Activated CD4-positive, CD25-positive, alpha-beta regulatory T cell treated with anti-CD3 and anti-CD28 coated beads, Interleukin-2, amount 50 U/mL, for 16 hours (primary cell): ENCODE data around the gene IGBP1.
A peak's percentile ranks its signal among the peaks of the same experiment; 100 is the strongest.
"Not testable (repeated sequence)": the region's sequence is repeated elsewhere in the genome, so short reads cannot be mapped to it uniquely, and the experiment has no call there.

Experiments used
- DNase-seq: peaks from one replicate; pipeline ENCODE4 v3.0.0-alpha.2; 2020; ENCODE audit warnings: low read depth, low spot score

Gene IGBP1

GRCh38 chrX:70166601-70167590 lies 33.6 kb downstream of the IGBP1 start:
- DNase-seq = no peak

GRCh38 chrX:70168238-70169188 lies 35.3 kb downstream of the IGBP1 start:
- no peak for DNase-seq

- no peak for DNase-seq
These were observed 36.0 kb downstream of the IGBP1 start for GRCh38 chrX:70169281-70169680.

GRCh38 chrX:70171624-70172023 lies 38.4 kb downstream of the IGBP1 start:
- DNase-seq = no peak

GRCh38 chrX:70172221-70172620 lies 39.0 kb downstream of the IGBP1 start:
- no peak for DNase-seq

GRCh38 chrX:70172964-70173363 lies 39.7 kb downstream of the IGBP1 start:
- no peak for DNase-seq

- DNase-seq = no peak
These were observed 41.5 kb downstream of the IGBP1 start for GRCh38 chrX:70174754-70175153.

GRCh38 chrX:70175338-70175737 lies 42.1 kb downstream of the IGBP1 start:
- no peak for DNase-seq

GRCh38 chrX:70176938-70177533 lies 43.8 kb downstream of the IGBP1 start, which contains the start of gene DGAT2L6:
TSS of gene DGAT2L6 (plus strand) at chrX:70177483. CDS start at chrX:70177583, 100 bp downstream.
- no peak for DNase-seq

GRCh38 chrX:70183091-70183490 lies 49.8 kb downstream of the IGBP1 start:
- DNase-seq = no peak

GRCh38 chrX:70190225-70190624 lies 57.0 kb downstream of the IGBP1 start:
- no peak for DNase-seq

GRCh38 chrX:70196961-70197720 lies 63.9 kb downstream of the IGBP1 start:
- DNase-seq = peak; percentile 7

- no peak for DNase-seq
These were observed 68.5 kb downstream of the IGBP1 start for GRCh38 chrX:70201732-70202131.

GRCh38 chrX:70208479-70208878 lies 75.2 kb downstream of the IGBP1 start:
- DNase-seq = no peak

GRCh38 chrX:70209570-70209969 lies 76.3 kb downstream of the IGBP1 start:
- not testable (repeated sequence) for DNase-seq
